Muscle of leg (tissue), 11 donors: Measurements from ENCODE around the gene ARID5B. TPM values are rescaled to one million over a fixed set of nuclear protein-coding genes. Genes with fewer than 3 reads are reported as not detected.
"Not testable (repeated sequence)": the region's sequence is repeated elsewhere in the genome, so short reads cannot be mapped to it uniquely, and the experiment has no call there.

Experiments used
- DNase-seq: peaks from one replicate; pipeline ENCODE4 v3.0.0; 2013
- H3K27ac ChIP-seq: one replicate; pipeline ENCODE4 v1.5.1; 2013; ENCODE audit warnings: mild to moderate bottlenecking, low read length, control low read depth
- H3K27me3 ChIP-seq: one replicate; pipeline ENCODE4 v1.6.1; 2013; ENCODE audit warnings: low read length; ENCODE audit not compliant: control insufficient read depth, insufficient read depth
- H3K36me3 ChIP-seq: one replicate; pipeline ENCODE4 v1.6.1; 2013; ENCODE audit warnings: low read length; ENCODE audit not compliant: control insufficient read depth, insufficient read depth
- H3K4me1 ChIP-seq: one replicate; pipeline ENCODE4 v1.6.1; 2013; ENCODE audit warnings: low read length; ENCODE audit not compliant: control insufficient read depth, insufficient read depth
- H3K4me3 ChIP-seq: one replicate; pipeline ENCODE4 v1.5.1; 2013; ENCODE audit warnings: low read length, control low read depth
- H3K9me3 ChIP-seq: replicated peaks from 2 replicates; pipeline ENCODE4 v1.6.1; 2013; ENCODE audit warnings: low read depth, low read length; ENCODE audit not compliant: control insufficient read depth
- WGBS: methylation state at CpG from one replicate; pipeline ENCODE4 v1.1.5; 2013; ENCODE audit warnings: missing lambda C conversion rate; ENCODE audit not compliant: insufficient coverage; 5-methylcytosine and 5-hydroxymethylcytosine counted together
- polyA plus RNA-seq, 8 donors: library from polyadenylated mRNA; unstranded; fragments of 120-200 nt; gene quantifications; one replicate each; pipeline versions ENCODE4 v1.2.1 to v1.2.3, GENCODE V29; 2013; ENCODE audit warnings: inconsistent platforms in 1 of 8, low replicate concordance in 1 of 8; ENCODE audit not compliant: insufficient read length in 8 of 8, insufficient read depth in 1 of 8
- total RNA-seq: library from RNA; stranded (reverse); fragments of 120-200 nt; gene quantifications from one replicate; pipeline ENCODE4 v1.2.4, GENCODE V29; 2013

The ARID5B gene
- total and polyA plus RNA-seq, 9 donors, result 10.3 to 24.2 (median 15.2) TPM

- Histone ChIP-seq H3K36me3 (no peaks in the 10 kb centered on the region), H3K27me3 (no peaks in the 10 kb centered on the region), H3K9me3 (no peaks in the 10 kb centered on the region), H3K4me3 (no peak overlapping the region), H3K27ac (peak overlapping the region; percentile 92), H3K4me1 (peaks cover 15% of the 10 kb centered on the region)
- DNase-seq, result peak; percentile 77
- WGBS, result no CpG with 5 or more reads among the region's 2 CpGs
Measured at GRCh38 chr10:61975391-61975932, 74.0 kb downstream of the ARID5B start.

DNA sequence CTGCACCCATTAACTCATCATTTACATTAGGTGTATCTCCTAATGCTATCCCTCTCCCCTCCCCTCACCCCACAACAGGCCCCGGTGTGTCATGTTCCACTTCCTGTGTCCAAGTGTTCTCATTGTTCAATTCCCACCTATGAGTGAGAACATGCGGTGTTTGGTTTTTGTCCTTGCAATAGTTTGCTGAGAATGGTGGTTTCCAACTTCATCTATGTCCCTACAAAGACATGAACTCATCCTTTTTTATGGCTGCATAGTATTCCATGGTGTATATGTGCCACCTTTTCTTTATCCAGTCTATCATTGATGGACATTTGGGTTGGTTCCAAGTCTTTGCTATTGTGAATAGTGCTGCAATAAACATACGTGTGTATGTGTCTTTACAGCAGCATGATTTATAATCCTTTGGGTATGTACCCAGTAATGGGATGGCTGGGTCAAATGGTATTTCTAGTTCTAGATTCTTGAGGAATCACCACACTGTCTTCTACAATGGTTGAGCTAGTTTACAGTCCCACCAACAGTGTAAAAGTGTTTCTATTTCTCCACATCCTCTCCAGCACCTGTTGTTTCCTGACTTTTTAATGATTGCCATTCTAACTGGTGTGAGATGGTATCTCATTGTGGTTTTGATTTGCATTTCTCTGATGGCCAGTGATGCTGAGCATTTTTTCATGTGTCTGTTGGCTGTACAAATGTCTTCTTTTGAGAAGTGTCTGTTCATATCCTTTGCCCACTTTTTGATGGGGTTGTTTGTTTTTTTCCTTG is 75.6 kb downstream of the ARID5B start:
- no CpG with 5 or more reads among the region's 3 CpGs for WGBS
- not testable (repeated sequence) for H3K36me3 ChIP-seq, H3K27me3 ChIP-seq, H3K9me3 ChIP-seq, H3K4me3 ChIP-seq, H3K27ac ChIP-seq, DNase-seq
- H3K4me1 ChIP-seq, result peaks cover 17% of the 10 kb centered on the region

GRCh38 chr10:61978965-61979364 is 77.5 kb downstream of the ARID5B start:
- 77% methylated on average over 4 of the region's 5 CpGs for WGBS
- H3K27ac ChIP-seq, result no peak overlapping the region

GRCh38 chr10:61981460-61981859 is 80.0 kb downstream of the ARID5B start:
- Histone ChIP-seq H3K4me3 (no peak overlapping the region), H3K9me3 (no peaks in the 10 kb centered on the region), H3K36me3 (peaks cover 4% of the 10 kb centered on the region), H3K27me3 (no peaks in the 10 kb centered on the region), H3K4me1 (peaks cover 6% of the 10 kb centered on the region), H3K27ac (no peak overlapping the region)
- DNase-seq, result no peak
- WGBS, result no CpG with 5 or more reads among the region's 1 CpG

More at GRCh38 chr10:61978965-61979364, 77.5 kb downstream of the ARID5B start:
- no peaks in the 10 kb centered on the region for H3K9me3 ChIP-seq
- peaks cover 4% of the 10 kb centered on the region for H3K36me3 ChIP-seq
- DNase-seq, result peak; percentile 60
- H3K4me3 ChIP-seq, result no peak overlapping the region
- no peaks in the 10 kb centered on the region for H3K27me3 ChIP-seq
- peaks cover 13% of the 10 kb centered on the region for H3K4me1 ChIP-seq

- WGBS, result 100% methylated on average over 1 of the region's 4 CpGs
- Histone ChIP-seq H3K27me3 (no peaks in the 10 kb centered on the region), H3K4me3 (no peak overlapping the region), H3K36me3 (peaks cover 4% of the 10 kb centered on the region), H3K27ac (no peak overlapping the region), H3K4me1 (peaks cover 6% of the 10 kb centered on the region), H3K9me3 (no peaks in the 10 kb centered on the region)
- DNase-seq, result no peak
Measured at GRCh38 chr10:61983255-61983654, 81.8 kb downstream of the ARID5B start.

GRCh38 chr10:61984803-61985418 is 83.4 kb downstream of the ARID5B start:
- peaks cover 2% of the 10 kb centered on the region for H3K4me1 ChIP-seq
- no peak overlapping the region for H3K27ac ChIP-seq
- WGBS, result no CpG with 5 or more reads among the region's 3 CpGs
- H3K36me3 ChIP-seq, result peaks cover 4% of the 10 kb centered on the region
- H3K27me3 ChIP-seq, result no peaks in the 10 kb centered on the region
- DNase-seq, result no peak
- no peak overlapping the region for H3K4me3 ChIP-seq
- no peaks in the 10 kb centered on the region for H3K9me3 ChIP-seq

DNA sequence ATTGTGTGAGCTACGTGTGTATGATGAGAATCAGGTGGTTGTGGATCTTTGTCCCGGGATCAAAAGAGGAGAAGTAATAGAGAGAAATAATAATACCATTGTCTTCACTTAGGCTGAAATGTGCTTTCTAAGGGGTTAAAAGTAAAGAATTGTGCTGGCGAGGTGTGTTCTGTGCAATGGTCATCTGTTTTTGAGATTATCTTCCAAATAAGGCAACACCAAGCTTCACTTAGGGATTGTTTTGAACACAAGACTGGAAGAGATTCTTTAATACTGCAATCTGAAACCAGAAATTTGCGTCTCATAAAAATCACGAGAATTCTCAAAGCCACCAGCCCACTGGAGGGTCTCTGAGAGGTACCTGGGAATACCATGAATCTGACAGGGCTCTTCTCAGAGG is 84.2 kb downstream of the ARID5B start:
- peaks cover 4% of the 10 kb centered on the region for H3K36me3 ChIP-seq
- H3K4me3 ChIP-seq, result no peak overlapping the region
- no peaks in the 10 kb centered on the region for H3K27me3 ChIP-seq
- no peak for DNase-seq
- no peaks in the 10 kb centered on the region for H3K9me3 ChIP-seq
- H3K27ac ChIP-seq, result no peak overlapping the region
- no CpG with 5 or more reads among the region's 5 CpGs for WGBS
- H3K4me1 ChIP-seq, result peaks cover 2% of the 10 kb centered on the region

DNA sequence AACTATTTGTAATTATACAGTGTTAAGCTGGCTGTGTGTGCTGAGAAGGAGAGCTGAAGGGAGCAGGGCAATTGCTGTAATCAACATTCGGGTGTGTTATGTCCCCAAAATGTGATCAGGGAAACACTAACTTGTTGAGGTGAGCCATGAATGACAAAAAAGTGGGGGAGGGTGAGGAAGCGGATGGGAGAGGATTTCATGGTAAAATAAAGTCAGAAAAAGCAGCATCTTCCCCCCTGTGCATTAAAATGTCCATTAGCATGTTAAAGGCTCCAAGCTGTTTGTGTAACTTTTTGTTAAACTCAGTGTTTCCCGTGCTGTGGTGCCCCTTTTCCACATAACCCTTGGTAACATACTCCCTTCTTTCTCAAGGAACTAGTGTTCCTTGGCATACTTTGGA is 84.9 kb downstream of the ARID5B start:
- no peaks in the 10 kb centered on the region for H3K9me3 ChIP-seq
- no peak overlapping the region for H3K4me3 ChIP-seq
- H3K4me1 ChIP-seq, result no peaks in the 10 kb centered on the region
- no peaks in the 10 kb centered on the region for H3K36me3 ChIP-seq
- no peaks in the 10 kb centered on the region for H3K27me3 ChIP-seq
- H3K27ac ChIP-seq, result no peak overlapping the region
- DNase-seq, result no peak
- 79% methylated on average over 3 of the region's 3 CpGs for WGBS

DNA sequence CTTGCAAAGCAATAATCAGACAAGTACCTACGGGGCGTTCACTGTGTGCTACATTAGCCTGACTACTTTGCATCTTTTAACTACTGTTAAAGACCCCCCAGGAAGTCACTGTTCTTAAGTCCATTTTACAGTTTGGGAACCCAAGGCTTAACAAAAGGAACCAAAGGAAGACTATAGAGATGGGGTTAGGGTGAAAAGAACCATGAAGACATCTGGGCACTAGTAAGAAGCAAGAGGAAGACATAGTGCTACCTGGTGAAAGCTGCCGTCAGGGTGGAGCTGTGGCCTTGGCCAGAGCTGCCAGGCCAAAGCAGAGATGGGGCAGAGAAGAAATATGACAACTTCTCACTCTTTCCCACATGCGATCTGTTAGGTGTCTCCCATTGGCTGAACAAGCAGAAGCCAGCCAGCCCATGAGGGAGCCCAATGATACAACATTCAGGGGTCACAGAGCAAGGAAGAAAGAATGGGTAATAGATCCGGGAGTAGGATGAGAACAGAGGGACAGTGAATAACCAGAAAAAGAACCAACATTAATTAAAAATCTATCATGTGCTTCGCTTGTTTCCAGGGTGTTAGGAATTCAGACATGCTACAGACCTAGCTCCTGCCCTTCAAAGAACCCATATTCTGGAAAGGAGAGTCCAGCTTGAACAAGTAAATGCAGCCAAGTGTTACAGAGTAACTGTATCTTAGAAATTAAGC is 85.4 kb downstream of the ARID5B start:
- H3K4me1 ChIP-seq, result no peaks in the 10 kb centered on the region
- no peak overlapping the region for H3K27ac ChIP-seq
- H3K9me3 ChIP-seq, result no peaks in the 10 kb centered on the region
- 64% methylated on average over 2 of the region's 6 CpGs for WGBS
- no peak overlapping the region for H3K4me3 ChIP-seq
- H3K36me3 ChIP-seq, result no peaks in the 10 kb centered on the region
- no peaks in the 10 kb centered on the region for H3K27me3 ChIP-seq
- no peak for DNase-seq

- Histone ChIP-seq H3K27ac (peak overlapping the region; percentile 55), H3K4me1 (peaks cover 2% of the 10 kb centered on the region), H3K9me3 (no peaks in the 10 kb centered on the region), H3K36me3 (no peaks in the 10 kb centered on the region), H3K27me3 (no peaks in the 10 kb centered on the region), H3K4me3 (no peak overlapping the region)
- DNase-seq, result no peak
- no CpG with 5 or more reads among the region's 3 CpGs for WGBS
Measured at GRCh38 chr10:61987537-61987936, 86.0 kb downstream of the ARID5B start.
